ENCODE results near the gene IRAK2.

DNA sequence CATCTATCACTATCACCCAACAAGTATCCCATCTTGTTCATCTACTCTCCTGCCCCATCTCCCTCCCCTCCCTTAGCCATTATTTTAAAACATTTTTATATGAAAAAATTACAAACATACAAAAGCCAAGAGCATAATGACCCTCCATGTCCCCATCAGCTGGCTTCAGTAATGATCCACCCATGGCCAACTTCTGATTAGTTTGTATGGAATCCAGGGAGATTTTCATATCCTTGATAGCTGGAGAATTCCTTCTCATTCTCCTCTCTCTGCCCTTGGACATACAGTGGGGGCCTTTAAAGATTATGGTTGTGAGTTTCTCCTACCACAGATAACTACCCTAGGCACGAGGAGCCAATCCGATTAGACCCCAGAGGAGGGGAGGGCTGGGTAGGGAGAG, 40.2 kb downstream of the IRAK2 start:
- TF ChIP-seq SIX5 (IDR thresholded peaks at IDR 0.05; ENCODE audit: low read depth, low read length) (no peak), JUND (IDR thresholded peaks at IDR 0.05; ENCODE audit: low read length) (no peak), SP1 (IDR thresholded peaks at IDR 0.05; ENCODE audit: low read depth, low read length) (no peak), EP300 (IDR thresholded peaks at IDR 0.05; ENCODE audit: borderline replicate concordance in 1 of 2, low read depth in 2 of 2, low read length in 2 of 2) (no peak), RNF2 (IDR thresholded peaks at IDR 0.05; ENCODE audit: borderline replicate concordance, low read depth, low read length, missing control alignments, poor library complexity, severe bottlenecking) (no peak)
- TF ChIP-seq, protein P1, sequence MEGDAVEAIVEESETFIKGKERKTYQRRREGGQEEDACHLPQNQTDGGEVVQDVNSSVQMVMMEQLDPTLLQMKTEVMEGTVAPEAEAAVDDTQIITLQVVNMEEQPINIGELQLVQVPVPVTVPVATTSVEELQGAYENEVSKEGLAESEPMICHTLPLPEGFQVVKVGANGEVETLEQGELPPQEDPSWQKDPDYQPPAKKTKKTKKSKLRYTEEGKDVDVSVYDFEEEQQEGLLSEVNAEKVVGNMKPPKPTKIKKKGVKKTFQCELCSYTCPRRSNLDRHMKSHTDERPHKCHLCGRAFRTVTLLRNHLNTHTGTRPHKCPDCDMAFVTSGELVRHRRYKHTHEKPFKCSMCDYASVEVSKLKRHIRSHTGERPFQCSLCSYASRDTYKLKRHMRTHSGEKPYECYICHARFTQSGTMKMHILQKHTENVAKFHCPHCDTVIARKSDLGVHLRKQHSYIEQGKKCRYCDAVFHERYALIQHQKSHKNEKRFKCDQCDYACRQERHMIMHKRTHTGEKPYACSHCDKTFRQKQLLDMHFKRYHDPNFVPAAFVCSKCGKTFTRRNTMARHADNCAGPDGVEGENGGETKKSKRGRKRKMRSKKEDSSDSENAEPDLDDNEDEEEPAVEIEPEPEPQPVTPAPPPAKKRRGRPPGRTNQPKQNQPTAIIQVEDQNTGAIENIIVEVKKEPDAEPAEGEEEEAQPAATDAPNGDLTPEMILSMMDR (IDR thresholded peaks at IDR 0.05; ENCODE audit: control extremely low read depth in 1 of 3, insufficient read depth in 1 of 3, low read depth in 1 of 3, low read length in 3 of 3), result no peak

Data from H1 (cell line).